Keratinocyte (primary cell): ENCODE data around the gene ADAMTS16. TPM values are rescaled to one million over a fixed set of nuclear protein-coding genes. Genes with fewer than 3 reads are reported as not detected.

Experiments used
- DNase-seq: peaks from one replicate; pipeline ENCODE4 v3.0.0-alpha.2; 2011; ENCODE audit warnings: low read depth, missing footprints, low spot score
- FAIRE-seq: peaks from 2 replicates; lab custom pipeline; 2011; peaks lifted over from hg19 to GRCh38; lab: Jason Lieb, UNC
- H2AFZ ChIP-seq: 2 replicates; pipeline ENCODE4 v1.6.0; 2012; ENCODE audit warnings: low read length, control low read depth, inconsistent platforms; ENCODE audit not compliant: control insufficient read depth
- H3K27ac ChIP-seq: 2 replicates; pipeline ENCODE4 v1.5.1; 2011; ENCODE audit warnings: low read length; ENCODE audit not compliant: control insufficient read depth, insufficient read depth
- H3K27me3 ChIP-seq: 3 replicates; pipeline ENCODE4 v1.6.0; 2011; ENCODE audit warnings: low read length; ENCODE audit not compliant: control insufficient read depth, insufficient read depth; ENCODE audit errors: extremely low read depth
- H3K36me3 ChIP-seq, 2 experiments: 2 replicates in 1 of 2; 3 replicates in 1 of 2; pipeline ENCODE4 v1.5.1; 2011; ENCODE audit warnings: low read length in 2 of 2, mild to moderate bottlenecking in 1 of 2; ENCODE audit not compliant: control insufficient read depth in 2 of 2, insufficient read depth in 2 of 2; ENCODE audit errors: extremely low read depth in 1 of 2
- H3K4me1 ChIP-seq: 3 replicates; pipeline ENCODE4 v1.5.1; 2011; ENCODE audit warnings: low read length; ENCODE audit not compliant: control insufficient read depth, insufficient read depth; ENCODE audit errors: extremely low read depth
- H3K4me2 ChIP-seq: 3 replicates; pipeline ENCODE4 v1.6.0; 2011; ENCODE audit warnings: low read depth, low read length; ENCODE audit not compliant: control insufficient read depth, insufficient read depth; ENCODE audit errors: extremely low read depth
- H3K4me3 ChIP-seq, 3 experiments: fragments of 200-600 bp in 1 of 3; sonication (generic) in 1 of 3; 2 replicates in 2 of 3; 3 replicates in 1 of 3; pipeline ENCODE4 v1.5.1; 2011 to 2016; ENCODE audit warnings: low read length in 3 of 3, mild to moderate bottlenecking in 3 of 3, control low read depth in 2 of 3, inconsistent platforms in 1 of 3, low read depth in 1 of 3, mixed read lengths in 1 of 3, mixed run types in 1 of 3, moderate library complexity in 1 of 3; ENCODE audit not compliant: control insufficient read depth in 2 of 3, insufficient read depth in 2 of 3; ENCODE audit errors: extremely low read depth in 1 of 3
- H3K79me2 ChIP-seq: 2 replicates; pipeline ENCODE4 v1.6.0; 2012; ENCODE audit warnings: low read length; ENCODE audit not compliant: control insufficient read depth, insufficient read depth
- H3K9ac ChIP-seq: 3 replicates; pipeline ENCODE4 v1.6.0; 2011; ENCODE audit warnings: low read length; ENCODE audit not compliant: control insufficient read depth, insufficient read depth; ENCODE audit errors: extremely low read depth
- H3K9me1 ChIP-seq: 3 replicates; pipeline ENCODE4 v1.6.0; 2011; ENCODE audit warnings: low read length; ENCODE audit not compliant: control insufficient read depth, insufficient read depth; ENCODE audit errors: extremely low read depth
- H3K9me3 ChIP-seq: 2 replicates; pipeline ENCODE4 v1.5.1; 2012; ENCODE audit warnings: low read depth, low read length; ENCODE audit not compliant: control insufficient read depth
- H4K20me1 ChIP-seq: 3 replicates; pipeline ENCODE4 v1.6.0; 2011; ENCODE audit warnings: low read length; ENCODE audit not compliant: control insufficient read depth, insufficient read depth; ENCODE audit errors: extremely low read depth
- CTCF ChIP-seq, 3 experiments: IDR thresholded peaks in 1 of 3; conservative IDR thresholded peaks in 1 of 3; optimal IDR thresholded peaks in 1 of 3; 2 replicates in 2 of 3; 3 replicates in 1 of 3; pipeline versions ENCODE3 to v1.5.1; 2011; ENCODE audit warnings: low read length in 3 of 3, mild to moderate bottlenecking in 3 of 3, moderate library complexity in 2 of 3, control low read depth in 1 of 3, inconsistent platforms in 1 of 3; ENCODE audit not compliant: insufficient read depth in 2 of 3; ENCODE audit errors: extremely low read depth in 1 of 3
- EZH2 ChIP-seq: IDR thresholded peaks from one replicate; pipeline ENCODE4 v1.6.1; 2012; ENCODE audit warnings: inconsistent platforms, mild to moderate bottlenecking, low read length, moderate library complexity
- dilution Hi-C: fragments of 300-500 bp; cut with MboI; formaldehyde crosslinking; loops from one replicate; pipeline ENCODE4 v1.7.0; 2020; ENCODE audit warnings: low sequenced_read_pairs; ENCODE audit not compliant: extremely low pct_ligation_motif_present
- polyA plus RNA-seq, 5 experiments: library from polyadenylated mRNA; depleted of rRNA in 3 of 5; stranded (reverse) in 3 of 5; stranded (forward) in 1 of 5; unstranded in 1 of 5; fragments of >200 nt; gene quantifications; 1 replicate in 1 of 5; 2 replicates in 3 of 5; 3 replicates in 1 of 5; pipeline versions ENCODE4 v1.2.1 to v1.2.3, GENCODE V29; 2011 to 2012; ENCODE audit warnings: missing spikeins in 2 of 5, low read depth in 1 of 5, low replicate concordance in 1 of 5

Gene ADAMTS16
- polyA plus RNA-seq, 1 donor (not counting 4 experiments of a cell fraction or from before 2014, with no cell fraction given) = not detected

GRCh38 chr5:5347442-5347841, 207.3 kb downstream of the ADAMTS16 start:
- FAIRE-seq = no peak
- Histone ChIP-seq H4K20me1 (no peaks in the 10 kb centered on the region), H3K79me2 (no peaks in the 10 kb centered on the region), H3K9me3 (no peaks in the 10 kb centered on the region), H3K9me1 (no peaks in the 10 kb centered on the region), H3K9ac (no peak overlapping the region), H2AFZ (no peak overlapping the region), H3K36me3 (no peaks in the 10 kb centered on the region), H3K27ac (no peak overlapping the region), H3K4me2 (no peak overlapping the region), H3K4me3 (no peak overlapping the region), H3K4me1 (no peaks in the 10 kb centered on the region), H3K27me3 (no peaks in the 10 kb centered on the region)
- dilution Hi-C loops = no loop called here
- TF ChIP-seq CTCF (optimal IDR thresholded peaks at IDR 0.05 in 1 of 3, IDR thresholded peaks at IDR 0.05 in 1 of 3, conservative IDR thresholded peaks at IDR 0.05 in 1 of 3; ENCODE audit: extremely low read depth in 1 of 3, insufficient read depth in 2 of 3, low read length in 3 of 3) = no peak
- TF ChIP-seq EZH2 = no peak
- no peak for DNase-seq

GRCh38 chr5:5348135-5348534, 208.0 kb downstream of the ADAMTS16 start:
- Histone ChIP-seq H3K36me3 (no peaks in the 10 kb centered on the region), H3K9me1 (no peaks in the 10 kb centered on the region), H2AFZ (no peak overlapping the region), H3K27ac (no peak overlapping the region), H3K27me3 (no peaks in the 10 kb centered on the region), H4K20me1 (no peaks in the 10 kb centered on the region), H3K4me1 (no peaks in the 10 kb centered on the region), H3K9ac (no peak overlapping the region), H3K79me2 (no peaks in the 10 kb centered on the region), H3K4me3 (no peak overlapping the region), H3K9me3 (no peaks in the 10 kb centered on the region), H3K4me2 (no peak overlapping the region)
- FAIRE-seq (no peak), DNase-seq (no peak)
- TF ChIP-seq EZH2 (no peak), CTCF (optimal IDR thresholded peaks at IDR 0.05 in 1 of 3, IDR thresholded peaks at IDR 0.05 in 1 of 3, conservative IDR thresholded peaks at IDR 0.05 in 1 of 3; ENCODE audit: extremely low read depth in 1 of 3, insufficient read depth in 2 of 3, low read length in 3 of 3) (no peak)
- dilution Hi-C loops = no loop called here
